DOHH2 (cell line): ENCODE measurements around the gene RHOBTB3.

Experiments
- EZH2phosphoT487 ChIP-seq: fragments of 200-600 bp; sonication (generic); IDR thresholded peaks from 2 replicates; pipeline ENCODE4 v1.6.1; 2017; ENCODE audit warnings: borderline replicate concordance, mild to moderate bottlenecking, antibody characterized with exemption, low read length, moderate library complexity, mixed read lengths
- TF ChIP-seq, protein P1 (sequence below): fragments of 200-600 bp; sonication (generic); IDR thresholded peaks from one replicate; pipeline ENCODE4 v1.5.1; 2014; ENCODE audit warnings: antibody characterized with exemption, mild to moderate bottlenecking, low read depth, low read length; ENCODE audit not compliant: poor library complexity, severe bottlenecking

DNA sequence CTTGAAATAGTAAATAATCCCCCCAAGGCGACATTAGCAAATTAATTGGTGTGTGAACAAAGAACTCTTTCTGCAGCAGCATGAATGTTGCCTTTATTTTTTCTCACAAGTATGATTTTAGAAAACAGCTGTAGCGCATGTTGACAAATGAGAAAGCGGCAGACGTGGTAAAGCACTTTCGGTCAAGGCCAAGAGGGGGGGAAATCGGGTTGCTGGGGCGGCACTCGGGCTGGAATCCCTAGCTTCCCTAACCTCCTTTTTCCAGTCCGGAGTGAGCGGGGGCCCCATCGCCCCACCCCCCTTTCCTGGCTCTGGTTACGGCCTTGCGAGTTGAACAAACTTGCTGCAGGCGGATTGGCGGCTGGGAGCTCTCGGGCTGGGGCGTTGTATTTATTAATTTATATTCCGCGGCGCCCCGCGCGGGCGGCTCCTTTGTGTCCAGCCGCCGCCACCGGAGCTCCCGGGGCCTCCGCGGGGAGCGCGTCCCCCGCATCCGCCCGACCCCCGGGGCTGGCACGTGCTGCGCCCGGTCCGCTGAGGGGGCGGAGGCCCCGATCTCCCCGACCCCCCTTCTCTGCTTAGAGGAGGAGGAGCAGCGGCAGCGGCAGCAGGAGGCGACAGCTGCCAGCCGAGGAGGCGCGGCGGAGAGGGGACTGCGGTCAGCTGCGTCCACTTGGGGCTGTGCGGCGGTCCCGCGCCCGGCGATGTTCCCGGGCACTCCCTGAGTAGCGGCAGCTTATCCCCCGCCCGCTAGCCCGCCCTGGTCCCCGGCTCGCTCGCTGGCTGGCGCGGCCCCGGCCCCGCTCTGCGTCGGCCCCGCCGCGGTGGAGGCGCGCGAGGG lies at the start of gene RHOBTB3:
- TF ChIP-seq, protein P1, sequence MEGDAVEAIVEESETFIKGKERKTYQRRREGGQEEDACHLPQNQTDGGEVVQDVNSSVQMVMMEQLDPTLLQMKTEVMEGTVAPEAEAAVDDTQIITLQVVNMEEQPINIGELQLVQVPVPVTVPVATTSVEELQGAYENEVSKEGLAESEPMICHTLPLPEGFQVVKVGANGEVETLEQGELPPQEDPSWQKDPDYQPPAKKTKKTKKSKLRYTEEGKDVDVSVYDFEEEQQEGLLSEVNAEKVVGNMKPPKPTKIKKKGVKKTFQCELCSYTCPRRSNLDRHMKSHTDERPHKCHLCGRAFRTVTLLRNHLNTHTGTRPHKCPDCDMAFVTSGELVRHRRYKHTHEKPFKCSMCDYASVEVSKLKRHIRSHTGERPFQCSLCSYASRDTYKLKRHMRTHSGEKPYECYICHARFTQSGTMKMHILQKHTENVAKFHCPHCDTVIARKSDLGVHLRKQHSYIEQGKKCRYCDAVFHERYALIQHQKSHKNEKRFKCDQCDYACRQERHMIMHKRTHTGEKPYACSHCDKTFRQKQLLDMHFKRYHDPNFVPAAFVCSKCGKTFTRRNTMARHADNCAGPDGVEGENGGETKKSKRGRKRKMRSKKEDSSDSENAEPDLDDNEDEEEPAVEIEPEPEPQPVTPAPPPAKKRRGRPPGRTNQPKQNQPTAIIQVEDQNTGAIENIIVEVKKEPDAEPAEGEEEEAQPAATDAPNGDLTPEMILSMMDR: no peak
- TF ChIP-seq EZH2phosphoT487: no peak
